Pancreas (tissue), 10 donors: ENCODE data around the gene SLC39A11. TPM values are rescaled to one million over a fixed set of nuclear protein-coding genes. Genes with fewer than 3 reads are reported as not detected.
"Not testable (repeated sequence)": the region's sequence is repeated elsewhere in the genome, so short reads cannot be mapped to it uniquely, and the experiment has no call there.

Experiments
- ATAC-seq, 4 donors: fragments of 200-7000 bp; cut with Tn5 transposase; one replicate each; pipeline versions ENCODE4 v1.8.0 to v1.9.1; 2020; ENCODE audit warnings: mild to moderate bottlenecking in 4 of 4, moderate library complexity in 4 of 4
- DNase-seq, 6 donors: peaks; one replicate each; pipeline ENCODE4 v3.0.0-alpha.2; 2020
- FAIRE-seq: peaks from 2 replicates; lab custom pipeline; 2012; peaks lifted over from hg19 to GRCh38; lab: Jason Lieb, UNC
- H3K27ac ChIP-seq, 4 donors: fragments of 200-600 bp; sonication (generic); 1 replicate in 3 of 4; 2 replicates in 1 of 4; pipeline versions ENCODE4 v1.5.0 to v1.8.0; 2020
- H3K27me3 ChIP-seq, 4 donors: fragments of 200-600 bp; one replicate each; pipeline ENCODE4 v1.8.0; 2021
- H3K36me3 ChIP-seq, 3 donors: fragments of 200-600 bp; sonication (generic) in 1 of 3; one replicate each; pipeline versions ENCODE4 v1.5.0 to v1.8.0; 2020 to 2021
- H3K4me1 ChIP-seq, 3 donors: fragments of 200-600 bp; one replicate each; pipeline ENCODE4 v1.8.0; 2021
- H3K4me3 ChIP-seq, 4 donors: fragments of 200-600 bp; sonication (generic) in 2 of 4; one replicate each; pipeline versions ENCODE4 v1.5.0 to v1.8.0; 2020 to 2021
- H3K9me3 ChIP-seq, 4 donors: fragments of 200-600 bp; one replicate each; pipeline ENCODE4 v1.8.0; 2021
- CTCF ChIP-seq, 4 donors: fragments of 200-600 bp; sonication (generic) in 3 of 4; IDR thresholded peaks; one replicate each; pipeline versions ENCODE4 v1.5.0 to v1.8.0; 2021; ENCODE audit warnings: antibody characterized with exemption in 4 of 4
- WGBS, 2 donors: extraction: QIAGEN DNeasy Blood & Tissue Kit; methylation state at CpG; one replicate each; pipeline ENCODE4 v1.1.7; 2013; 5-methylcytosine and 5-hydroxymethylcytosine counted together
- intact Hi-C, 3 donors: fragments of 100-400 bp; cut with DNase I; formaldehyde crosslinking; loops; one replicate each; pipeline versions ENCODE4 v1.11.1 to v1.14.2; 2022
- polyA plus RNA-seq, 2 donors: library from polyadenylated mRNA; stranded (reverse); fragments of 200-250 nt; gene quantifications; one replicate each; pipeline ENCODE4 v1.2.3, GENCODE V29; 2013
- total RNA-seq, 6 donors: library from RNA; stranded (reverse); fragmentation: NEBNext Ultra II Directional in 4 of 6; extraction: Animal tissue kit (Norgen Biotek cat#: 25700) in 4 of 6; gene quantifications; one replicate each; pipeline versions ENCODE4 v1.2.1 to v1.2.4, GENCODE V29; 2021 to 2023
- donor health status: healthy with polysubstance abuse.
- donor health status: DM: no; HTN: no; CAD: no; lungs with moderate emphysema.
- donor health status: DM: no; HTN: no; CAD: no.
- donor health status: control.
- donor health status: control.
- donor health status: Bipolar disorder and iron deficiency.
- donor health status: DM: yes; HTN: yes; CAD: no.
- donor health status: DM: no; HTN: no; CAD: no.
- donor health status: DM: no; HTN: no; CAD: no.
- donor health status: DM: yes; HTN: yes; CAD: no.

Gene SLC39A11
- total and polyA plus RNA-seq, 8 donors, result 7.9 to 32.9 (median 19.9) TPM

GRCh38 chr17:73098919-73099318 lies 6.4 kb upstream of the SLC39A11 start:
- Histone ChIP-seq H3K9me3 (no peaks in the 10 kb centered on the region), H3K4me1 (no peaks in the 10 kb centered on the region), H3K27ac (no peak overlapping the region), H3K27me3 (no peaks in the 10 kb centered on the region), H3K36me3 (no peaks in the 10 kb centered on the region), H3K4me3 (no peak overlapping the region)
- DNase-seq (no peak), ATAC-seq (no peak), FAIRE-seq (no peak)
- intact Hi-C loops, result loop anchor here in 1 of 3 donors (10.0 kb wide), 1 partner anchor 94 kb away; no protein-coding TSS in a partner anchor
- 21 to 23% methylated on average over 5 of the region's 5 CpGs for WGBS, 2 donors
- TF ChIP-seq CTCF (IDR thresholded peaks at IDR 0.05), result no peak

DNA sequence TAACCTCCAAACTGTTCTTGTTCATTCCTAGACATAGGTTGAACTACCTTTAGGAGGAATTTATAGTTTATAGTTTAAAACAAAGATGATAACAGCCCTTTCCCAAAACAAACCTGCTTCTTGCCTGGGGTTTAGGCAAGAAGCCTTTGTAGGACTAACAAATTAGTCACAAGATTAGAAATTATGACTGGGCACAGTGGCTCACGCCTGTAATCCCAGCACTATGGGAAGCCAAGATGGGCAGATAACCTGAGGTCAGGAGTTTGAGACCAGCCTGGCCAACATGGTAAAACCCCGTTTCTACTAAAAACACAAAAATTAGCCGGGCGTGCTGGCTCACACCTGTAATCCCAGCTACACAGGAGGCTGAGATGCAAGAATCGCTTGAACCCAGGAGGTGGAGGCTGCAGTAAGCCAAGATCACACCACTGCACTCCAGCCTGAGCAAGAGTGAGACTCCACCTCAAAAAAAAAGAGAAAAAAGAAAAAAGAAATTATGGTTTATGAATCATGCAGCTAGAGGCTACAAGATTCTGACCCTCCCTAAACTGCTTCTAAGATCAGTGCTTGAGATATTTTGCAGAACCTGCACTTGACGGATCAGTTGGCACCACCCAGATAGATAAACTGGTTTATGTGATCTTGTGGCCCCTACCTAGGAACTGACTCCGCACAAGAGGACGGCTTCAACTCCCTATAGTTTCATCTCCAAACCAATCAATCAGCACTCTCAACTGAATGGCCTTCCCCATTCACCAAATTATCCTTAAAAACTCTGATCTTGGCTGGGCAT lies 5.7 kb upstream of the SLC39A11 start:
- FAIRE-seq, H3K27ac ChIP-seq, ATAC-seq, H3K27me3 ChIP-seq, DNase-seq, H3K9me3 ChIP-seq, H3K4me1 ChIP-seq, H3K4me3 ChIP-seq, H3K36me3 ChIP-seq: not testable (repeated sequence)
- WGBS, 2 donors, result 84 to 88% methylated on average over 8 of the region's 8 CpGs
- intact Hi-C loops, result loop anchor here in 1 of 3 donors (10.0 kb wide), 1 partner anchor 93 kb away; no protein-coding TSS in a partner anchor

DNA sequence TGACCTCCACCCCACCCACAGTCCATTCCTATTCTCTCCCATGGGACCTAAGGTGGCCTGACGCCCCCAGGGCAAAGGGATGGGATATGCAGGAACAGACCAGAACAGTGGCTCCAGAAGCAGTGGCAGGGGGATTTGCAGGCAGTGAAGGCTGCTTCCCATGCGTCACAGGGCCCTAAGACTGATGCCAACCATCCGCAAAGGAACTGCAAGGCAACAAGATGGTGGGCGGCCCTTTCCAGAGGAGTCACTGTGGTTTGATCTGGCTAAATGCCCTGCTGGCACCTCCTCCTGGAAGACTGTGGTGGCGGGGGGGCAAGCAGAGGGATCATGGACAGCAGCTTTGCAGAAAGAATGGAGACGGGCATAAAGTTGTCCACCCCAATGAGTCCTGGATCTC lies 4.4 kb upstream of the SLC39A11 start:
- no peak for ATAC-seq
- no peaks in the 10 kb centered on the region for H3K9me3 ChIP-seq
- peaks cover 0 to under 1% (median 0%) of the 10 kb centered on the region in 3 donors for H3K4me1 ChIP-seq
- H3K36me3 ChIP-seq, result no peaks in the 10 kb centered on the region
- intact Hi-C loops, result loop anchor here in 1 of 3 donors (10.0 kb wide), 1 partner anchor 92 kb away; no protein-coding TSS in a partner anchor
- TF ChIP-seq CTCF (IDR thresholded peaks at IDR 0.05), result no peak
- no peak for DNase-seq
- FAIRE-seq, result no peak
- no peak overlapping the region for H3K4me3 ChIP-seq
- 71 to 80% methylated on average over 6 of the region's 6 CpGs for WGBS, 2 donors
- H3K27ac ChIP-seq, result no peak overlapping the region
- no peaks in the 10 kb centered on the region for H3K27me3 ChIP-seq

GRCh38 chr17:73096211-73096610 lies 3.7 kb upstream of the SLC39A11 start:
- no peaks in the 10 kb centered on the region for H3K27me3 ChIP-seq
- no peaks in the 10 kb centered on the region for H3K36me3 ChIP-seq
- no peak overlapping the region for H3K4me3 ChIP-seq
- H3K4me1 ChIP-seq, result peaks cover 0 to 6% (median 5%) of the 10 kb centered on the region in 3 donors
- DNase-seq (no peak), ATAC-seq (no peak), FAIRE-seq (no peak)
- H3K27ac ChIP-seq, result no peak overlapping the region
- 76 to 77% methylated on average over 6 of the region's 6 CpGs for WGBS, 2 donors
- TF ChIP-seq CTCF (IDR thresholded peaks at IDR 0.05), result no peak
- no peaks in the 10 kb centered on the region for H3K9me3 ChIP-seq
- intact Hi-C loops, result loop anchor here in 1 of 3 donors (10.0 kb wide), 1 partner anchor 91 kb away; no protein-coding TSS in a partner anchor

DNA sequence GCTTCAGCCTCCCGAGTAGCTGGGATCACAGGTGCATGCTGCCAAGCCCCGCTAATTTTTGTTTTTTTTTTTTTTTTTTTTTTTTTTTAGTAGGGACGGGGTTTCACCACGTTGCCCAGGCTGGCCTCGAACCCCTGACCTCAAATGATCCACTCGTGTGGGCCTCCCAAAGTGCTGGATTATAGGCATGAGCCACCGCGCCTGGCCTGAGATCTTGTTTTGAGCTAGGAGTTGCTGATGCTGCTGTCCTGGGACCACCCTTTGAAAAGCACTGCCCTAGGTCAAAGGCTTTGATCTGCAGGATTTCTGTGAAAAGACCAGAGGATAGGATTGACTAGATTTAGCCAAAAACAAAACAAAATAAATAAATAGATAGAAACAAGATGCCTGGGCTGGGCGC lies 798 bp upstream of the SLC39A11 start:
- Histone ChIP-seq H3K4me3 (no peak overlapping the region), H3K9me3 (no peaks in the 10 kb centered on the region), H3K36me3 (no peaks in the 10 kb centered on the region), H3K27me3 (no peaks in the 10 kb centered on the region), H3K4me1 (peaks cover 0 to 20% (median 6%) of the 10 kb centered on the region in 3 donors), H3K27ac (no peak overlapping the region)
- no peak for ATAC-seq
- no peak for TF ChIP-seq CTCF (IDR thresholded peaks at IDR 0.05)
- no peak for DNase-seq
- FAIRE-seq, result no peak
- 66 to 71% methylated on average over 9 of the region's 9 CpGs for WGBS, 2 donors
- intact Hi-C loops, result loop anchor here in 1 of 3 donors (10.0 kb wide), 1 partner anchor 88 kb away; no protein-coding TSS in a partner anchor
